ENCODE results near the gene DROSHA. TPM values are rescaled to one million over a fixed set of nuclear protein-coding genes. Genes with fewer than 3 reads are reported as not detected.

DROSHA gene
- polyA plus RNA-seq, 1 donor (not counting 4 experiments of a cell fraction or from before 2014, with no cell fraction given) = 39.9 TPM

GRCh38 chr5:31469886-31470285 is 62.0 kb downstream of the DROSHA start:
- H3K4me1 ChIP-seq (ENCODE audit: control insufficient read depth, extremely low read depth, insufficient read depth, low read length) = no peaks in the 10 kb centered on the region
- TF ChIP-seq CTCF (optimal IDR thresholded peaks at IDR 0.05 in 1 of 3, IDR thresholded peaks at IDR 0.05 in 1 of 3, conservative IDR thresholded peaks at IDR 0.05 in 1 of 3; ENCODE audit: extremely low read depth in 1 of 3, insufficient read depth in 2 of 3, low read length in 3 of 3) = no peak
- H4K20me1 ChIP-seq (ENCODE audit: control insufficient read depth, extremely low read depth, insufficient read depth, low read length) = no peaks in the 10 kb centered on the region
- H3K27ac ChIP-seq (ENCODE audit: control insufficient read depth, insufficient read depth, low read length) = no peak overlapping the region
- no peak overlapping the region for H2AFZ ChIP-seq (ENCODE audit: control insufficient read depth, low read length)
- no peaks in the 10 kb centered on the region for H3K79me2 ChIP-seq (ENCODE audit: control insufficient read depth, insufficient read depth, low read length)
- H3K9me1 ChIP-seq (ENCODE audit: control insufficient read depth, extremely low read depth, insufficient read depth, low read length) = no peaks in the 10 kb centered on the region
- DNase-seq (ENCODE audit: low read depth, low spot score) = no peak
- no peak overlapping the region for H3K9ac ChIP-seq (ENCODE audit: control insufficient read depth, extremely low read depth, insufficient read depth, low read length)
- H3K4me3 ChIP-seq (ENCODE audit: control insufficient read depth in 2 of 3, extremely low read depth in 1 of 3, insufficient read depth in 2 of 3, low read depth in 1 of 3, low read length in 3 of 3) = no peak overlapping the region
- no peak overlapping the region for H3K4me2 ChIP-seq (ENCODE audit: control insufficient read depth, extremely low read depth, insufficient read depth, low read depth, low read length)
- dilution Hi-C loops (cut with MboI; ENCODE audit: extremely low pct_ligation_motif_present, low sequenced_read_pairs) = no loop called here
- no peak for FAIRE-seq
- no peaks in the 10 kb centered on the region for H3K27me3 ChIP-seq (ENCODE audit: control insufficient read depth, extremely low read depth, insufficient read depth, low read length)
- H3K9me3 ChIP-seq (ENCODE audit: control insufficient read depth, low read depth, low read length) = no peaks in the 10 kb centered on the region
- peaks cover 4 to 7% of the 10 kb centered on the region in 2 experiments for H3K36me3 ChIP-seq (ENCODE audit: control insufficient read depth in 2 of 2, extremely low read depth in 1 of 2, insufficient read depth in 2 of 2, low read length in 2 of 2)

GRCh38 chr5:31469466-31469865 is 62.4 kb downstream of the DROSHA start:
- Histone ChIP-seq H3K27me3 (ENCODE audit: control insufficient read depth, extremely low read depth, insufficient read depth, low read length) (no peaks in the 10 kb centered on the region), H3K9me1 (ENCODE audit: control insufficient read depth, extremely low read depth, insufficient read depth, low read length) (no peaks in the 10 kb centered on the region), H3K4me2 (ENCODE audit: control insufficient read depth, extremely low read depth, insufficient read depth, low read depth, low read length) (no peak overlapping the region), H3K36me3 (ENCODE audit: control insufficient read depth in 2 of 2, extremely low read depth in 1 of 2, insufficient read depth in 2 of 2, low read length in 2 of 2) (peaks cover 4 to 7% of the 10 kb centered on the region in 2 experiments), H3K79me2 (ENCODE audit: control insufficient read depth, insufficient read depth, low read length) (no peaks in the 10 kb centered on the region), H2AFZ (ENCODE audit: control insufficient read depth, low read length) (no peak overlapping the region), H3K9me3 (ENCODE audit: control insufficient read depth, low read depth, low read length) (no peaks in the 10 kb centered on the region), H3K4me1 (ENCODE audit: control insufficient read depth, extremely low read depth, insufficient read depth, low read length) (no peaks in the 10 kb centered on the region), H3K9ac (ENCODE audit: control insufficient read depth, extremely low read depth, insufficient read depth, low read length) (no peak overlapping the region), H3K27ac (ENCODE audit: control insufficient read depth, insufficient read depth, low read length) (no peak overlapping the region), H3K4me3 (ENCODE audit: control insufficient read depth in 2 of 3, extremely low read depth in 1 of 3, insufficient read depth in 2 of 3, low read depth in 1 of 3, low read length in 3 of 3) (no peak overlapping the region), H4K20me1 (ENCODE audit: control insufficient read depth, extremely low read depth, insufficient read depth, low read length) (no peaks in the 10 kb centered on the region)
- dilution Hi-C loops (cut with MboI; ENCODE audit: extremely low pct_ligation_motif_present, low sequenced_read_pairs) = no loop called here
- FAIRE-seq (no peak), DNase-seq (ENCODE audit: low read depth, low spot score) (no peak)
- TF ChIP-seq CTCF (optimal IDR thresholded peaks at IDR 0.05 in 1 of 3, IDR thresholded peaks at IDR 0.05 in 1 of 3, conservative IDR thresholded peaks at IDR 0.05 in 1 of 3; ENCODE audit: extremely low read depth in 1 of 3, insufficient read depth in 2 of 3, low read length in 3 of 3) = no peak

All from keratinocyte (primary cell).